Activated CD4-positive, alpha-beta memory T cell treated with anti-CD3 and anti-CD28 coated beads for 36 hours (primary cell): Measurements from ENCODE around the gene SAMMSON. TPM values are rescaled to one million over a fixed set of nuclear protein-coding genes. Genes with fewer than 3 reads are reported as not detected.

Experiments
- CTCF ChIA-PET: fragments of 350-600 bp; sonication (Branson Sonifier 250); formaldehyde crosslinking; loops from one replicate; lab custom pipeline; 2021; ENCODE audit warnings: antibody characterized with exemption, inconsistent platforms; lab: Charles Lee
- POLR2A ChIA-PET: fragments of 350-600 bp; sonication (Branson Sonifier 250); formaldehyde crosslinking; loops from one replicate; lab custom pipeline; 2021; ENCODE audit warnings: antibody characterized with exemption; lab: Charles Lee
- DNase-seq: peaks from one replicate; pipeline ENCODE4 v3.0.0-alpha.2; 2020
- H3K27ac Mint-ChIP-seq: one replicate; pipeline ENCODE4 v1.8.0; 2021; ENCODE audit warnings: mixed read lengths
- H3K27me3 Mint-ChIP-seq: one replicate; pipeline ENCODE4 v1.8.0; 2021; ENCODE audit warnings: mixed read lengths
- H3K36me3 Mint-ChIP-seq: one replicate; pipeline ENCODE4 v1.8.0; 2021; ENCODE audit warnings: mixed read lengths
- H3K4me1 Mint-ChIP-seq: one replicate; pipeline ENCODE4 v1.8.0; 2021; ENCODE audit warnings: low read depth, mixed read lengths
- H3K4me3 Mint-ChIP-seq: one replicate; pipeline ENCODE4 v1.8.0; 2021; ENCODE audit warnings: mild to moderate bottlenecking, mixed read lengths
- H3K9me3 Mint-ChIP-seq: one replicate; pipeline ENCODE4 v1.8.0; 2021; ENCODE audit warnings: mixed read lengths
- intact Hi-C: fragments of 100-400 bp; cut with micrococcal nuclease; formaldehyde crosslinking; loops from one replicate; pipeline ENCODE4 v1.15.1; 2023
- total RNA-seq, 2 experiments: library from RNA; stranded (reverse); gene quantifications; one replicate each; pipeline ENCODE4 v1.2.3, GENCODE V29; 2021

The SAMMSON gene
- total RNA-seq, 2 experiments from 2014 or later, result not detected

DNA sequence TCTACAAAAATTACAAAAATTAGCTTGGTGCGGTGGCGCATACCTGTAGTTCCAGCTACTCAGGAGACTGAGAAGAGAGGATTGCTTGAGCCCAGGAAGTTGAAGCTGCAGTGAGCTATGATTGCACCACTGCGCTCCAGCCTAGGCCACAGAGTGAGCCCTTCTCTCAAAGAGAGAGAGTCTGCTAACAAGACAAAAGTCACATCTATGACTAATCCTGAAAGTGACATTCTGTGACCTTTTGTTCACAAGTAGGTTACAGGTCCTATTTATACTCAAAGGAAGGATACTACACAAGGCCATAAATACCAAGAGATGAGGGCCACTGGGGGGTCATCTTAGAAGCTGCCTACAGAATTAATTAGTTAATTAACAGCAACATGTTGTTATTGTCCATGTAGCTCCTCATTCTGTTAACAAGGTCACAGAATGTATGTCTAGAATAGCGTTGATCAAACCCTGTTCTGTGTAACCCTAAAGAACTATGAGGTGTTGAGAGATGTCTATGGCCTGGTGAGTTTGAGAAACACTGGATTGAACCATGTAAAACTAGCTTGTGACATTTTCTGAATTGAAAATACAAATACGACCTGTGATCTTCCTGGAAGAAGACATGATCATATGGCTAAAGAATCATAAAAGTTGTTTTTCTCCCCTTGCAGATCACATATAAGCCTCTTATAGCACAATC, 97.0 kb downstream of the SAMMSON start:
- no peak for DNase-seq
- intact Hi-C loops, result no loop called here
- CTCF ChIA-PET, result interaction anchor here (0.6 kb wide), 1 partner anchor 10 kb away, joined by 3 read pairs; no protein-coding TSS in a partner anchor
- Mint-ChIP-seq H3K9me3 (no peaks in the 10 kb centered on the region), H3K36me3 (no peaks in the 10 kb centered on the region), H3K27me3 (peaks cover 3% of the 10 kb centered on the region), H3K4me1 (no peaks in the 10 kb centered on the region), H3K27ac (no peak overlapping the region), H3K4me3 (no peak overlapping the region)
- POLR2A ChIA-PET, result no interaction called here

DNA sequence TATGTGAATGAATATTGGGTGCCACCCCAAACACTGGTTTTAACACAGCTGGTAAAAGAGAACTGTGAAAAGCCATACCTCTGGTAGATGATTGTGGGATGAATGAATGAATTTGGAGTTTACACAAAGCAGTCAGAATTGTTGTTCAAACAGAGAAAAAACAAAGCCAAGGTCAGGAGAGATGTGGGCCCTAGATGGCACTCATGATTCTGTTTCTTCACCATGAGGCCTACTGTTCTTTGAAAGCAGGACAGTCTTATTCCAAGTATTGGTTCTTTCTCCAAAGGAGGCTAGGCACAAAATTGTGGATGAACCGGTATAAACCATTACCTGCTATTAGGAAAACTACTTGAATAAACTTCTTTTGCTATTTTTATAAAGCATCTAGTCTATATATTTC, 97.6 kb downstream of the SAMMSON start:
- DNase-seq, result no peak
- ChIA-PET POLR2A (no interaction called here), CTCF (no interaction called here)
- Mint-ChIP-seq H3K36me3 (no peaks in the 10 kb centered on the region), H3K9me3 (no peaks in the 10 kb centered on the region), H3K27ac (no peak overlapping the region), H3K27me3 (peaks cover 3% of the 10 kb centered on the region), H3K4me3 (no peak overlapping the region), H3K4me1 (no peaks in the 10 kb centered on the region)
- intact Hi-C loops, result no loop called here

DNA sequence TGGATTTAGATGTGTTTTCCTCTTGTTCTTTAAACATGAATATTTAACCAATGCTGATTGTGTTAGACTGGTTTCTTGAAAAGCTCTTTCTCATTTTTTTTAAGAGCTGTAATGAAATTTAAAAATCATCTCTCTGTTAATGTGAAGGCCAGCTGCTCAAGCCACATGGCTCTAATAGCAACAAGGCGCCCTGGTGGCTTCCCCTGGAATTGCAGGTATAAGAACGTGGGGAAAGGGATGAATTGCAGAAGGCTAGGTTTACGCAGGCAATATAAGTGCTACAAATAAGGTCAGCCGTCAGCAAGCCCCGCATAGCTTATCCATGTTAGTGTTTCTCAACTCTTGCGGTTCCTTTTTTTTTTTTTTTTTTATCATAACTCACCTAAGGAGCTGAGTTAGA, 108.5 kb downstream of the SAMMSON start:
- peak; percentile 15 for DNase-seq
- Mint-ChIP-seq H3K4me3 (no peak overlapping the region), H3K9me3 (no peaks in the 10 kb centered on the region), H3K27me3 (peaks cover 3% of the 10 kb centered on the region), H3K27ac (no peak overlapping the region), H3K36me3 (no peaks in the 10 kb centered on the region), H3K4me1 (no peaks in the 10 kb centered on the region)
- intact Hi-C loops, result no loop called here
- ChIA-PET POLR2A (no interaction called here), CTCF (interaction anchor here (0.9 to 3.0 kb wide), 3 partner anchors 13 to 108 kb away, joined by 3 to 15 read pairs (median 9); partner anchors contain the start of gene SAMMSON)

DNA sequence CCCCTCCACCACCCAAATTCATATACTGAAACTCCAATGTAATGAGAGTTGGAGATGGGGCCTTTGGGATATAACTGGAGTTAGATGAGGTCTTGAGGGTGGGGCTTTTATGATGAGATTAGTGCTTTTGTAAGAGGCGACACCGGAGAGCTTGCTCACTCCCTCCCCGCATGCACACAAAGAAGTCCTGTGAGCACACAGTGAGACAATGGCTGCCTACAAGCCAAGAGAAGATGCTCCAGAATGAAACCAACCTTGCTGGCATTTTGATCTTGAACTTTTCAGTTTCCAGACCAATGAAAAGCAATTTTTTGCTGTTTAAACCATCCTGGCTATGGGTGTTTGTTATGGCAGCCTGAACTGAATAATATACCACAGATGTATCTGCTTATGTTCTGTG, 109.0 kb downstream of the SAMMSON start:
- peaks cover 3% of the 10 kb centered on the region for H3K27me3 Mint-ChIP-seq
- intact Hi-C loops, result no loop called here
- CTCF ChIA-PET, result interaction anchor here (0.9 kb wide), 1 partner anchor 109 kb away, joined by 3 read pairs; the partner anchor contains the start of gene SAMMSON
- POLR2A ChIA-PET, result no interaction called here
- no peak for DNase-seq
- no peaks in the 10 kb centered on the region for H3K9me3 Mint-ChIP-seq
- no peak overlapping the region for H3K27ac Mint-ChIP-seq
- H3K4me3 Mint-ChIP-seq, result no peak overlapping the region
- no peaks in the 10 kb centered on the region for H3K36me3 Mint-ChIP-seq
- H3K4me1 Mint-ChIP-seq, result no peaks in the 10 kb centered on the region

DNA sequence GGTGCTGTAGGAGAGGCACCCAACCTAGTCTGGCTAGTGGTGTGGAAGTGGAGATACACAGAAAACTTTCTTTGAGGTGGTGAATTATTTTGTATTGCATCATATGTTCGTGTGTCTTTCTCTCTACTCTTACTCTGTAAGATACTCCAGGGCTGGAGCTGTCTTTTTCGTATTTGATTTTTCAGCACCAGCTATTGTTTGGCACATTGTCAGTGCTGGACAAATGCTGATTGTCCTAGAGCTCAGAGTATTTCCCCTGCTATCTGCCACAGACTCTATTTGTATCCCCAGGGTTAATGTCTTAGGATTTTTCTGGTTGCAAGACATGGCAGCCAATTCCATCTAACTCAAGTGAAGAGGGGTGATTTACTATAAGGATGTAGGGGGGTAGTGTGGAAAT, 110.5 kb downstream of the SAMMSON start:
- intact Hi-C loops, result no loop called here
- CTCF ChIA-PET, result no interaction called here
- Mint-ChIP-seq H3K4me3 (no peak overlapping the region), H3K27me3 (peaks cover 3% of the 10 kb centered on the region), H3K9me3 (no peaks in the 10 kb centered on the region), H3K4me1 (no peaks in the 10 kb centered on the region), H3K27ac (no peak overlapping the region), H3K36me3 (no peaks in the 10 kb centered on the region)
- no peak for DNase-seq
- POLR2A ChIA-PET, result no interaction called here

DNA sequence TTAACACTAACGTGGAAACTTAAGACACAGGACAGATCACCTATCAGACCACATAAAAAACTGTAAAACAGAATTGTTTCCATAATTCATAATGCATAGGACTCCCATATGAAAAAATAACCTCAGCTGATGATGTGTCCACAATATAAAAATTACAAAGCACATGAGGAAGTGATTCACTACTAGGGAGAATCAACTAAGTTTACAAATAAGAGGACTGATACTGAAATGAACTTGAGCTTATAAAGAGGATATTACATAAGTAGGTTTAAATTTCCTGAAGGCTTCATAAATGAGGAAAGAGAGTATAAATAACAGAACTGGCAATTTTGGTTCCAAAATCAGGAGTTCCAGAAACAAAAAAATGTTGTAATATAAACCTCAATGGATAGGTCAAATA, 111.9 kb downstream of the SAMMSON start:
- CTCF ChIA-PET, result interaction anchor here (1.0 kb wide), 1 partner anchor 9 kb away, joined by 5 read pairs; no protein-coding TSS in a partner anchor
- H3K4me1 Mint-ChIP-seq, result no peaks in the 10 kb centered on the region
- POLR2A ChIA-PET, result no interaction called here
- intact Hi-C loops, result no loop called here
- H3K36me3 Mint-ChIP-seq, result no peaks in the 10 kb centered on the region
- H3K27me3 Mint-ChIP-seq, result peaks cover 3% of the 10 kb centered on the region
- no peak for DNase-seq
- no peak overlapping the region for H3K4me3 Mint-ChIP-seq
- no peak overlapping the region for H3K27ac Mint-ChIP-seq
- H3K9me3 Mint-ChIP-seq, result no peaks in the 10 kb centered on the region

DNA sequence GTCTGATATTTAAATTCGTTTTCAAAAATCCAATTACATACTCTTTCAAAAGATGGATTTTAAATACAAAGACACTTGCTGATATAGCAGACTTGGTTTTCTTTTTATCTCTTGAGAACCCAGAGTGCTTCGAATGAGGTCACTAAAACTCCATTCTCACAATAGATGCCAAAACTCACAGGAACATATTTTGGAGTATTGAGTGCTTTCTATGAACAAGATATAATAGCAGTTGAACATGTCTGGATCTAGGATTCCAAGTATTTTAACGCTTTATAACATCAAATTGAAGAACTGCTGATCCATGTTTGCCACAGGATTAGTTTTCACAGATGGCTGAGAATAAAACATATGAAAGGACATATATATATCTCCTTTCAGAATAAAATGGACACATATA, 113.2 kb downstream of the SAMMSON start:
- DNase-seq, result no peak
- intact Hi-C loops, result no loop called here
- H3K4me3 Mint-ChIP-seq, result no peak overlapping the region
- no peak overlapping the region for H3K27ac Mint-ChIP-seq
- no peaks in the 10 kb centered on the region for H3K36me3 Mint-ChIP-seq
- ChIA-PET POLR2A (no interaction called here), CTCF (no interaction called here)
- no peaks in the 10 kb centered on the region for H3K4me1 Mint-ChIP-seq
- no peaks in the 10 kb centered on the region for H3K9me3 Mint-ChIP-seq
- H3K27me3 Mint-ChIP-seq, result peaks cover 3% of the 10 kb centered on the region

DNA sequence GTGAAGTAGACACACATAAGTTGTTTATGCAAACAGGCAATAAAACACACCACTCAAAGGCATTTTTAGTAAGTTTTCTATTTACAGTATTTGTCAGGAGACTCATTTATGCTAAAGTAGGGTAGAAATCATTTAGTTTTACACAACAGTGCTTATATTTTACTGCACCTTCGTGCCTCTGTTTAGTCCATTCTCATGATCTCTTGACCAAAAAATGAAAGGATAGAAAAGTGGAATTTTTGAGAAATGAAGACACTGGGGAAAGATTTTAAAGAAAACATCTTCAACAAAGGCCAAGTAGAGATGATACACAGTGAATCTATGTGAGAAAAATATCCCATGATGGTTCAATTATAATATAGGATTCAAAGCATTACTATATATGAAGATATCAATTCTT, 114.9 kb downstream of the SAMMSON start:
- DNase-seq, result no peak
- H3K4me1 Mint-ChIP-seq, result no peaks in the 10 kb centered on the region
- peaks cover 3% of the 10 kb centered on the region for H3K27me3 Mint-ChIP-seq
- no peak overlapping the region for H3K4me3 Mint-ChIP-seq
- ChIA-PET POLR2A (no interaction called here), CTCF (no interaction called here)
- H3K27ac Mint-ChIP-seq, result no peak overlapping the region
- intact Hi-C loops, result no loop called here
- H3K36me3 Mint-ChIP-seq, result no peaks in the 10 kb centered on the region
- no peaks in the 10 kb centered on the region for H3K9me3 Mint-ChIP-seq

DNA sequence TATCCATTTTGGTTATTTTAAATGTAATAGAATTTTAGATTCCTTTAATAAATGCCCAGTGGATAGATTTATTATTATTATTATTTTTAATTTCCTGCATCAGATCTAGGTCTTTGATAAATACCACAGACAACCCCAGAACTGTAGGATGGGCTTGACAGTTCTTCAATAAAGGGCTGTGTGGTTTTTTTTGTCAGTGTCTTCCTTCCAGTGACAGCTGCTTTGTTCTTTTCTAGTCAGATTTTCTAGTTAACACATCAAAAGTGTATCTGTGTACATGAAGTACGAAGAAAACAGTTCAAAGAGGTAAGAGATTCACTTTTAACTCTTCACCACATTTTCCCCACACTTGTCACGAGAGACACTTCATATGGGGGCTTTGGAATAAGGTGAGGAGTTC, 120.3 kb downstream of the SAMMSON start:
- H3K9me3 Mint-ChIP-seq, result no peaks in the 10 kb centered on the region
- H3K36me3 Mint-ChIP-seq, result no peaks in the 10 kb centered on the region
- ChIA-PET POLR2A (no interaction called here), CTCF (interaction anchor here (0.6 to 3.5 kb wide), 12 partner anchors 8 to 1297 kb away, joined by 3 to 15 read pairs (median 4); no protein-coding TSS in a partner anchor)
- H3K4me3 Mint-ChIP-seq, result no peak overlapping the region
- no peak for DNase-seq
- intact Hi-C loops, result loop anchor here (2.0 kb wide), 1 partner anchor 239 kb away; no protein-coding TSS in a partner anchor
- H3K4me1 Mint-ChIP-seq, result no peaks in the 10 kb centered on the region
- no peaks in the 10 kb centered on the region for H3K27me3 Mint-ChIP-seq
- H3K27ac Mint-ChIP-seq, result no peak overlapping the region
